T1000 (cell line): Measurements from ENCODE around the gene ZNF24.
A peak's percentile ranks its signal among the peaks of the same experiment; 100 is the strongest.

ENCODE experiments used
- DNase-seq: peaks from one replicate; lab custom pipeline; 2025; ENCODE audit warnings: mixed read lengths; lab: John Stamatoyannopoulos, UW

ZNF24 gene

DNA sequence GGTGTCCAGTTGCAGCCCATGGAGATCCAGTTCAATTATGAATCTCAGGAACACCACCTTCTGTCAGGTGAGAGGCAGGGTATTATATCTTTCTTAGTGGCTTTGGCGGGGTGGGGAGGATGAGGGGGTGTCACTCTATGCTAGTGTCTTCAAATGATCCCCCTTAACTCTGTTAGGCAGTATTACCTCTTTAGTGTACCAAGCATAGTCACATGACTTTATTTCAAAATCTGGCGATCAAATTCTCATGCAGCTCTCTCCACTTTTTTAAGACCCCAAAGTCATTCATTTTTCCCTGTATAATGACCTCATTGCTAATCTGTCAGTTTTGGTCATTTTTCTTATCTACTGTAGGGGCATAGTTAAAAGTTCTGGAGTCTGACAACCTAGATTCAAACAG, 53.1 kb downstream of the ZNF24 start:
- DNase-seq = no peak

DNA sequence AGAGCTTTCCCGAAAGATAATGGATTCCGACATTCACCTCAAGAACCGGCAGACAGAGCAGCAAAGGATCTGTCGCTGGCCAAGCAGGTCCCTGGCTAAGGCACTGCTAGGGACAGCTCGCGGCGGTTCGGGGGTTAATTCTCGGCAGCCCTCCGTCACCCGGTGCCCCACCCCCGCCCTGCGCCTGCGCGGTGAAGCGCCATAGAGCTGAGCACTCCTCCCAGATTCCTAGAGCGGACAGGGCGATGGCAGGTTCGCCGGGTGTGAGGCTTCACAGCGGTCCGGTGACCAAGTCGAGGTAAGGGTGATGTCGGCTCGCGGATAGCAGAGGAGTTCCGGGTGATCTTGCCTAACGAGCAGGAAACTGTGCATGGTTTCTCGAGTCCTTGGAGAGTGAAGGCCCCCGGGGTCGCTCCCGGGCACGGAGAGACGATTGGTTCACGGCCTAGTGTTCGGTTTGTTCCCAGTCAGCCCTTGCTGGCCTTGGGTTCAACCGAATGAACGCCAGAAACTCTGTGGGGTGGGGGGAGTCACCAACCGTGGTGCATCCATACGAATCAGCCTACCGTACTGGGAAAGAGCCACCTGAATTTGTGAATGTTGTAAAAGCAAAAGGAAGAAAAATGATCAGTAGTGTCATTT, 54.0 kb downstream of the ZNF24 start, which contains the start of gene ZSCAN30:
Gene ZSCAN30 (minus strand): TSS at position 136 of the 642 bp plus-strand sequence. CDS start 25,877 bp downstream, outside the sequence.
- peak; percentile 77 for DNase-seq

DNA sequence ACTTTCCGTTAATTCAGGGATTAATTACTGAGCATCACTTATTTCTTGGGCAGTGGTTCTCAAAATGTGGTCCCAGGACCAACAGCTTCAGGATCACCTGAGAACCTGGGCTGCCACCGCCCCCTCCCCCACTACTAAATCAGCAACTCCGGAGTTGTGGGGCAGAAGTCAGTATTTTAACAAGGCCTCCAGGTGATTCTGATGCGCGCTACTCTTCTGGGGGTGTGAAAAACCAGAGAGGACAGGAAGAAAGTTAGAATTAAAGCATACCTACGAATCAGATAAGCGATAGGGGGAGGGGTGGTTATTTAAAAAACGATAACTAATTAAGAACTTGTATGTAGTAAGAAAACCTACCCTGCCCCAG, 54.5 kb downstream of the ZNF24 start:
- no peak for DNase-seq

DNA sequence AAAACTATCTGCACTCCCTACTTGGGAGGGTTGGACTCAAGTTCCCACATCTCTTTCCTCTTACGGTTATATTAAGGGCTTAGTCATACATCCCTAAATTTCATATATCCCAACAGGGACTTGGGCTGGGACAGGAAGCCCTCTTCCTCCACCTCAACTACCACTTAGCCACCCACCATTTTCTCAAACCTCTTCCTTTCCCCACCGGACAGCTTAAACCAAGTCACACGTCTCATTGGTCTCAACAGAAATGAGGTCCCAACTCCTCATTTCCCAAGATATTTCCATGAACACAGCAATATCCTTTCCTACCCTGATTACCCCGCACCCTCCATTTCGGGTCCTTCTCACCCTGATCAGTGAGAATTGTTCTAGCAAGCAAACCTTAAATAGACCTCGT, 54.9 kb downstream of the ZNF24 start:
- no peak for DNase-seq

DNA sequence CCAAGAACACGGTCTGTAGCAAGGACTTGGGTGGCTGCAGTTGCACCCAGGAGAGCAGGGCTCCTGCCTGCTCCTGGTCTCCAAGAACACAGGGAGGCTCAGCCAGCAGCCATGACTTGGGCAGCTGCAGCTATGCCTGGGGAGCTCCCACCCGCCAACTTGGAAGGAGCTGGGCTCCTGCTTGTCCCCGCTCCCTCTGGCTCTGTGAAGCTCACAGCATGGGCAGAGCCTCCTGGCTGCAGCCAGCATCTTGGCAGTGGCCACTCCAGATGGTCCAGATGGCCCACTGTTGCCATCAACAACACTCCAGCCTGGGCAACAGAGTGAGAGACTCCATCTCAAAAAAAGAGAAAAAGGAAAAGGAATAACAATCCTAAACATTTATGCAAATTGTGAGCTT, 59.4 kb downstream of the ZNF24 start:
- no peak for DNase-seq

DNA sequence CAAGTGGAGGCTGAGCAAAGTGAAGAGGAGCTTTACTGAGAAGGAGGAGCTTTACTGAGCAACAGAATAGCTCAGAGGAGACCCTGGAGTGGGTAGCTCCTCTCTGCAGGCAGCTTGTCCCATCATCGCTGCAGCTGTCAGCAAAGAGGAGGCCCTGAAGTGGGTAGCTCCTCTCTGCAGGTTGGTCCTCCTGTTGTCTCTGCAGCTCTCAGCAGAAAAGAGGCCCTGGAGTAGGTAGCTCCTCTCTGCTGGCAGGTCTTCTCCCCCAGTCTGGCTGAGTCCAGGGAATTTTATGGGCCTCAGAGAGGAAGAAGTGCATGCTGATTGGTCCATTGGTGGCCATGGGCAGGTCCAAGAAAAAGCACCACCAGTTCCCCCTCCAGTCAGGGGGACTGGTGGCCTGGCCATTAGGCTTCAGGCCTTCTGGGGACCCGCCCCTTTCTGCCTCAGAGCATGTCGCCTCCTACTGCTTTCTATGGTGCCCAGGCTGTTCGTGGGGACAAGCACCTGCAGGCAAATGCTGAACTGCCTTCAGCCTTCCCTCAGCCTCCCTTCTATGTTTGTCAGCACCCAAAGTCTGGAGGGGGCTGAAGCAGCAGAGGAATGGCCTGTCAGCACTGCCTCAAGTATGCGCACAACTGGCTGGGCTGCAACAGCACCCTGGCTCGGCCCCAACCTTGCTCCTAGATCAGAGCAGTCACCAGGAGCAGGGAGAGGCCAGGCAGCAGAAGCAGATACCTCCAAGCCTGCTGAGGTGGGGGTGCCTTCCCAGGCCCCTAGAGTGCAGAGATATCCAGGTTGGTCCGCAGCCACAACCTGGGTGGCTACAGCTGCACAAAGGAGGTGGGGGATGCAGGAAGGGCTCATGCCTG, 60.1 kb downstream of the ZNF24 start:
- DNase-seq = no peak

DNA sequence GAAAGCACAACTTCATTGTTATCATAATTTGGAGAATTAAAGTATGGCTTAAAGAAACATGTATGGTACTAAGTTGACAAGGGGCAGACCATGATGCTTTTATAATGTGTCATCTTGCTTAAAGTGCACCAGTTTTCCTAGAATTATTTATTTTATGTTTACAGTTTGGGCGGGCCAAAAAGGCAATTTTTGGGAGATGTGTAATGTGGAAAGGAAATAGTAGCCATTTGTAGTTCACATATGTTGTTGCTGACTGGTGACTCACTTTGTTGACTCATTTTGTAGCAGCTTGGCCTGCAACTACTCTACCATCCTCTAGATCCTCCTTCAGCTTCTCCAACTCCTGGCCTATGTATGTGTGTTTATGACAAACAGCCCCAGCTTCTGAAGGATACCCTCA, 61.9 kb downstream of the ZNF24 start:
- DNase-seq = no peak
